Daoy (cell line): ENCODE data around the gene COA1. TPM values are rescaled to one million over a fixed set of nuclear protein-coding genes. Genes with fewer than 3 reads are reported as not detected.
"Not testable (repeated sequence)": the region's sequence is repeated elsewhere in the genome, so short reads cannot be mapped to it uniquely, and the experiment has no call there.

Experiments used
- DNase-seq: peaks from one replicate; pipeline ENCODE4 v3.0.0-alpha.2; 2015; ENCODE audit warnings: low read depth
- total RNA-seq: library from RNA; depleted of rRNA; stranded (reverse); fragments of >200 nt; shearing (Covaris generic); gene quantifications from 2 replicates; pipeline ENCODE4 v1.2.3, GENCODE V29; 2014

Gene COA1
- total RNA-seq, 1 experiment from 2014 or later, result 162 TPM

DNA sequence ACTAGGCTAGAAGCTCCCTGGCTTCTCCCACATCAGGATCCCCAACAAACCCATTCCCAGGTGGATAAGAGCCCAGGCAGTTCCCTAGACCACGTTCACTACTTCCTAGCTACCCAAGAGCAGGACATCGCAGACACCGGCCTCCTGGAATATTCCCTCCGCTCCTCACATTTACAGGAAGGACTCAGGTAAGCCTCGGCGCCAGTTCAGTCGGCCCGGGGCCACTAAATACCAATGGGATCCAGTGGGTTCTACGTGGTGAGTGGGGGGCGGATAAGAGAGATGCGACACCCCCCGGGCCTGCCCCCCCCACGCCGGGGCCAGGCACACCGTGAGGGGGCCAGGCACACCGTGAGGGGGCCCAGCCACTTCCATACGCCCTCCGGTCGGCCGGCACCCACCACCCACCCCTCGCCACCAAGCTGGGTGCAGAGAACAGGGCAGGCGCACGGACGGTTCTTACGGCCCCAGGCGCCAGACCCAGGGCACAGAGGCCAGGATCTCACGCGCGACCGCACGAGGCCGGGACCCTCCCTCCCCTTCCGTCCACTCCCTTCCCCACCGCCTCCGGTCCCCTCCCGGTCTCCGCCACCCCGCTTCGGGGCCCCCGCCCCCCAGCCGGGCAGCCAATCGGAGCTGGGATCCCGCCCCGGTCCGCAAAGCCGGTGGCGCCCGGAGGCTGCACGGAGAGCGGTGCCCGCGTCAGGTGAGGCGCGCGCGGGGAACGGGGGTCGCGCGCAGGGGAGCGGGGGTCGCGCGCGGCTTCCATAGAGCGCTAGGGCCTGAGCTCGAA, 28.9 kb upstream of the COA1 start, which contains the start of gene BLVRA:
BLVRA (plus strand) TSS at position 652 of the 793 bp plus-strand sequence. CDS start 12,479 bp downstream, outside the sequence.
- DNase-seq, result peak; percentile 80

DNA sequence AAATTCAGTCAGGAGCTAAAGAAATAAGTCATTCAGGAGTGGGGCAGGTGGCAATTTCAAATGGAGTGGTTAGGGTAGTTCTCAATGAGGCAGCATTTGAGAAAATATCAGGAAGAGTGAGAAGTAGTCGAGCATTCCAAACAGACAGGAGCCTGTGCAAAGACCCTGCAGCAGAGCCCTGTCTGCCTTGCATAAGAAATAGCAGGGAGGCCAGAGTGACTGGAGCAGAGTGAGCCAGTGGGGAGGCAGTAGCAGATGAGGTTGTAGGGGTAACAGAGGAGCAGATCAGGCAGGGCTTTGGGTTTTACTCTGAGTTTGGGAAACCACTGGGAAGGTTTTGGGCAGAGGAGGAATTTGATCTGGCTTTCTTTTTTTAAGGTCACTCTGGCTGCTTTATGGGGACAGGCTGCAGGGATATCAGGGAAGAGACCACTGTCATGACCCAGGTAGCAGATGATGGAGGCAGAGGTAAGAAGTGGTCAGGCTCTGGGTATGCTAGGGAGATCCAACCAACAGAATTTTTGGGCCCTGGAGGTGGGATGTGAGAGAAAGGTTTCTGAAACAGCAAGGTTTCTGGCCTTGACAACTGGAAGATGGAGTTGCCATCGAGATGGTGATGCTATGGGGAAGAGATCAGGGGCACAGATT, 27.9 kb upstream of the COA1 start:
- DNase-seq, result no peak

DNA sequence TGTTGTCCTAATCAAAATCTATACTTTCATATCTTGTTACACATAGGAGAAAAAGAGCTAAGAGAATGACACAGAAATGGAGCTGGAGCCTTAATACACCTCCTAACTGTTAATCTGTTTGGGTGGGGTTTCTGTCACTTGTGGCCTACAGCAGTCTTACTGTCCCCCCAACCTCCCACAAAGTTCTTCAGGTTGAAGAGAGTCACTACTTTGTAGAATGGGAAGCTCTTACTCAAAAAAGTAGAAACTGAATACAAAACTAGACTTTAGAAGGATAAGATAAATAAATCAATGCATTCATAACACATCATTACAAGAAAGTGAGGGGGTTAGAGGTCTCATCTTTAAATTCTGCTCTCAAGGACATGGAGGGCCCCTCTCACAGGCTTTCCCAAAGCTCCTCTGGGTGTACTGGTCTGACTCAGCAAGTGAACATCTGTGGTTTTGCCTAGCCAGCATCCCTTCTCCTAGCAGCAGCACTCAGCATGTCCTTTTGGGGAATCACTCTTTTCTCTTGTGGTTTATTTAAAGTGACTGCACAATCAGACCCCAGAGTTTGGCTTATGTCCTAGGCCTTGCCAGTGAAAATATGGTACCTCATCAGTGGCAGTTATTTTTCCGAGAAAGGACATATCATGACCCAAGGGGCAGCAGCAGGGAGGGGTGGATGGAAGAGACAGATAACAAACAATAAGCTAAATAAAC, 27.2 kb upstream of the COA1 start:
- DNase-seq, result peak; percentile 85

DNA sequence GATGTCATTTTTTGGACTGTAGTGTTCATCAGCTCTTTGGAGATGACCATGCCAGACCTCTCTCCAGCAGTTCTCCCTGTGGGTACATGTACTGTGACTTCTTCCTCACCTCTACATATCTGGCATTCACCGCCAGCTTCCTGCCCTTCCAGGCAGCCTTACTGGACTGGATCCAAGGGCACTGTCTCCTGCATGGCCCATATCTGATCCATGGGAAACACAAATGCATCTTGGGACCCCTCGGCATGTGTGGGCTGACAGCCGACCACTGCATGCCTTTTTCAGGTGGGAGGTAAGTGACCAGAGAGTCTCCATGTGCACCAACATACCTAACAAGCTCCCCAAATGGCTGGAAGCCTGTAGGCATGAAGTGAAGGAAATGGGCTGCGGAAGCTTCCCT, 25.3 kb upstream of the COA1 start:
- no peak for DNase-seq

DNA sequence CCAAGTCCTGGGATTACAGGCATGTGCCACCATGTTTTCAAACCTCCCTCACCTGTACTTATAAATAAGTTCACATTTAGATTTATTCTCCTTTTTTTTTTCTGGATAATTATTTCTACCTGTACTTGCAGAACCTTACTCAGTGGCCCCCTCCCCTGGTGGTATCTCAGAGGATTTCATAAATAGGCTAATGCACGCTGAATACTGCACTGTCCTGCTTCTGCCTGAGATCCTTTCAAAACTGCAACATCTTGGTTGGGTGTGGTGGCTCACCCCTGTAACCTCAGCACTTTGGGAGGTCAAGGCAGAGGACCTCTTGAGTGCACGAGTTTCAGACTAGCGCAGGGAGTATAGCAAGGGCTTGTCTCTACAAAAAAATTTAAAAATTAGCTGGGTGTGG, 24.5 kb upstream of the COA1 start:
- DNase-seq, result no peak

DNA sequence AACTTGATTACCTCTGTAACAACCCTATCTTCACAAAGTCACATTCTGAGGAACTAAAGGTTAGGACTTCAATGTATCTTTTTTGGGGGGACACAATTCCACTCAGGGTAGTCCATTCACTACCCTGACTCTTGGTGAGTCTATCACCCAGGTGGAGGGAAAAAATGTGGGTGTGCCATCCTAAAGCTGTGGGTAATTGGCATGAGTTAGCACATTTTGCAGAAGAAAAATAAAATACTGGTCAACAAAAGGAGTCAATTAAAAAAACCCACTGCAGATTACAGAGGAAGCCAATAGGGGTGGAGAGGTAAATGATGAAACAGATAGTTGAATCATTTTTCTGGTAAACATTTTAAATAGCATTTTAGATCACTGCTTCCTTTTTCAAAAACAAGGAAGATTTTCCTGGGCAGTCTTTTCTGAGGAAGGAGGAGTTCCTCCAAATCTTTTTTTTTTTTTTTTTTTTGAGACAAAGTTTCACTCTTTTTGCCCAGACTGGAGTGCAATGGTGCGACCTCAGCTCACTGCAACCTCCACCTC, 24.0 kb upstream of the COA1 start:
- DNase-seq, result no peak

DNA sequence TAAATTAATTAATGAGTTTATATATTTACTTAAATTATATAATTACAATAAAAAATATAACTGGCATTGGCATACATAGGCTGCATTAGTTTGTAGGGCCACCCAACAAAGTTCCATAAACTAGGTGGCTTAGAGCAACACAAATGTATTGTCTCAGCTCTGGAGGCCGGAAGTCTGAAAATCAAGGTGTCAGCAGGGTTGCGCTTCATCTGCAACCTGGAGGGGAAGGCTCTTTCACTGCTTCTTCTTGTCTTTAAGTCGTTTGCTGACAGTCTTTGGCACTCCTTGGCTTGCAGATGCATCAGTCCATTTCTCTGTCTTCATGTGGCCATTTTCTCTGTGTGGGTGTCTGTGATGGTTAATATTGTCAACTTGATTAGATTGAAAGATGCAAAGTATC, 23.1 kb upstream of the COA1 start:
- DNase-seq, result no peak

DNA sequence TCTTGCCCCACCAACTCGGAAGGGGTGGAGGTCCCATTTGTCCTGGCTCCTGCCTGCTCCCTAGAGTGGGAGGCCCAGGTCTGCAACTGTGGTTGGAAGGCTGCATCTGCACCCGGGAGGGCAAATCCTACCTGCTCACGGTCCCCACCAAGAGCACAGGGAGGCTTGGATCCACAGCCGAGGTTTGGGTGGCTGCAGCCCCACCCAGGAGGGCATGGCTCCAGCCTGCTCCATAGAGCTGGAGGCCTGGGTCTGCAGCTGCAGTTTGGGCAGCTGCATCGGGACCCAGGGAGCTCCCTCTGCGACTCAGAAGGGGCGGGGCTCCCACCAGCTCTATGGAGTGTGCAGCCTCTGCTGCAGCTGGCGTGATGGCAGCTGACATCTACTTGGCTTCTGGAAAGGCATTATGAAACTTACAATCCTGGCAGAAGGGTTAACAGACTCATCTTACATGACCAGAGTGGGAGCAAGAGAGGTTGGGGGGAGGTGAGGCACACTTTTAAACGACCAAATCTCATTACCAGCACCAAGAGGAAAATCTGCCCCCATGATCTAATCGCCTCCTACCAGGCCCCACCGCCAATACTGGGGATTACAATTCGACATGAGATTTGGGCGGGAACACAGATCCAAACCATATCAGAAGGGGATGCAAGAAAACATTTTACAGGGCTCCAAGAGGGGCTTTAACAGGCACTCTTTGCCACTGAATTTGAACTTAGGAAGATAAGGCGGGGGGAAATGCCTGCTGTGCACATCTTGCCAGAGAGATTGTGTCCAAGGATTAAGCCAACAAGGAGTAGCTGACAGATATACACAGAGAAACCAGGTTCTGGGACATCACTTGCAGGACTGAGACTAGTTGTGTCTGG, 20.9 kb upstream of the COA1 start:
- no peak for DNase-seq

DNA sequence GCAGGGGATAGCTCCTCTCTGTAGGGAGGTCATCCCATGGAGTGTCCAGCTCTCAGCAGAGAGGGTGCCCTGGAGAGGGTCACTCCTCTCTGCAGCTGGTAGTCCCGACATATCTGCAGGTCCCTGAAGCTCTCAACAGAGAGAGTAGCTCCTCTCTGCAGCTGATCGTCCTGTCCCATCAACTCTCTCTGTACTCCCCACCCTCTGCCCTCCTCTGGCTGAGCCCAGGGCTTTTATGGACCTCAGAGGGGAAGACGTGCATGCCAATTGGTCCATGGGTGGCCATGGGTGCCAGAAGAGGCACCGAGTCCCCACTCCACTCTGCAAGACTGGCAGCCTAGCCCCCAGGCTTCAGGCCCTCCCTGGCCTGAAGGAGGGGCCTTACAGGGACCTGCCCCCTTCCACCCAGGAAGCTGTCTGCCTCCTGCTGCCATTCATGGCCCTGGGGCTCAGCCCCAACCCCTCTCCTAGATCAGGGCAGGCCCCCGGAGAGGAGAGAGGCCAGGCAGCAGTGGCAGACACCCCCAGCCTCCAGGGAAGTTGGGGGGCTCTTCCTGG, 20.1 kb upstream of the COA1 start:
- no peak for DNase-seq

DNA sequence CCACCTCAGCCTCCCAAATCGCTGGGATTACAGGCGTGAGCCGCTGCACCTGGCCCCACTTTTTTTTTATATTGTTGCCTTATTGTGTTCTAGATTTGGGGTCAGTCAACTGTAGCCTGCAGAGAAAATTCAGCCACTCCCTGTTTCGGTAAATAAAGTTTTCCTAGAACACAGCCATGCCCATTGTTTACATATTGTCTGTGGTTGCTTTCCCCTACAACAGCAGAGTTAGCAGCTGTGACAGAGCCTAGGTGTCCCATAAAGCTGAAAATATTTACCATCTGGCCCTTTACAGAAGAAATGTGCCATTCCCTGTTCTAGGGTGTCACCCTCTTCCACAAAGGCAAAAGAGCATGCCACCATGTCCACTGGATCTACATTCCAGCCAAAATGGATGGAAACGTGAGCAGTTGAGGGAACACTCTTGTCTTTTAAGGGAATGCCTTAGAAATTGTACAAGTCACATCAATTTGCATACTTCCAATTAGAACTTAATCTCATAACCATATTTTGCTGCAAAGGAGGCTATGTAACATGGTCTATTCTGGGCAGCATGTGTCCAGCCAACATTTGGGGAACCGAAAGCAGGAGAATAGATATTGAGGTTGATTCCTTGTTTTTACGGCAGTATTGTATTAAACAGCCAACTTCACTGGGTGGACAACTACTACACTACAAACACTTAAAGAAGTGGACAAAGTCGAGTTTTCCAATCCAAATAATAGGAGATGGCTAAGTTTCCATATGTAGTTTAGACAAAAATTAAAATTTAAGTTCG, 18.2 kb upstream of the COA1 start:
- no peak for DNase-seq

DNA sequence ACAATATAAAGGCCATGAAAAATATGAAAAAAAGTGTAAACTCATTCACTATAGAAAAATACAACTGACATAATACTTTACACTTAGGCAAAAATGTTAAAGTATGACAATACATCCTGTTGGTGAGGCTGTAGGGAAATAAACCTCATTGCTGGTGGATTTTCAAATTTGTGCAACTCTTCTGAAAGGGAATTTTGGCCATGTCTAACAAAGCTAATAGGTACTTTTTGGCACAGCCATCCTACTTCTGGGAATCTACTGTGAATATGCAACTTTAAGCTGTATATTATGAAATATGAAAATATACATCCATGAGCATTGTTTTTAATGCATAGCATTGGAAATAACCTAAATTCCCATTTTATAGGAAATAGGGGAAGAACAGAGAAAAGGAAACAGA, 13.4 kb upstream of the COA1 start:
- DNase-seq, result no peak

DNA sequence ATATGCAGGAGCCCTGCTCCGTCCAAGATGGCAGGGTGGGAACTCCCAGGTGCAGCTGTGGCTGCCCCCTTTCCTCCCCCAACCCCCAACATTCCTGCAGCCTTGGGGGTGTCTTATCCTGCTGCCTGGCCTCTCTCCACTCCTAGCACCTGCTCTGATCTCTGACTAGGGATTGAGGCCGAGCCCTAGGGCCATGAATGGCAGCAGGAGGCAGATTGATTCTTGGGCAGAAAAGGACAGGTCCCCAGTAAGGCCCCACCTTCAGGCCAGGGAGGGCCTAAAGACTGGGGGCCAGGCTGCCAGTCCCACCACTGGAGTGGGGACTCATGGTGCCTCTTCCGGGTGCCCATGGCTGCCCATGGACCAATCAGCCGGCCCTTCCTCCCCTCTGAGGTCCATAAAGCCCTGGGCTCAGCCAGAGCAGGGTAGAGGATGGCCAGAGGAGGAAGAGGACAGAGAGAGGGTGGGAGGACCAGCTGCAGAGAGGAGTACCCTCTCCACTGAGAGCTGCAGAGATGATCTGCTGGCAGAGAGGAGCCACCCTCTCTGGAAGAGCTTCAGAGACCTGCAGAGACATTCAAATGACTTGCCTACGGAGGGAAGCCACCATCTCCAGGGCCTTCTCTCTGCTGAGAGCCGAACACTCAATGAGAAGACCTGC, 8.3 kb upstream of the COA1 start:
- no peak for DNase-seq

DNA sequence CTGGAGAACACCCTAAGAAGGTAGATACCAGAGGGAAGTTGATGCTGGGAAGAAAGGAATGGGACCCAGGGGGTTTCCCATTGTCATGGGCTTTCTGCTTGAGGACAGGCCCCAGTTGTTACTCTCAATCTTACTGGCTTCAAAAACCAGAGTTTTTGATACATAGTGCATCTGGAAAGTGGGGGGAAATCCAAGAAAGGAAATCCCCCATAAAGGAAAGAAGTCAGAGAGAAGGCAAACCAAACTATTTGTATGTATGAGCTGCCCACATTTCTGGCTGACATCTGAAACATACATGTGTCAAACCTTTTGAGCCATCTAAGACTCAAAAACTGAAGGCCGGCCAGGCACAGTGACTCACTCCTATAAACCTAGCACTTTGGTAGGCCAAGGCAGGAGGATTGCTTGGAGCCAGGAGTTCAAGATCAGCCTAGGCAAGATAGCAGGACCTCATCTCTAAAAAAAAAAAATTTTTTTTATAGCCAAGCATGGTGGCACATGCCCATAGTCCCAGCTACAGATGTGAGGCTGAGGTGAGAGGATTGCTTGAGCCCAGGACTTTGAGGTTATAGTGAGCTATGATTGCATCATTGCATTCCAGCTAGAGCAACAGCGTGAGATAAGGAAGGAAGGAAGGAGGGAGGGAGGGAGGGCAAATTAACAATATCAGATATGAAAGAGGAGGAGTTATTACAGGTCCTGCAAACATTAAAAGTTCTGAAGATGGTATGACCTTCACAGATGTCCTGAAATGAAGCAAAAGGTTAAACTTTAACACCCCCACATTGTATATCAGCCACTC, 6.7 kb upstream of the COA1 start:
- peak; percentile 57 for DNase-seq

DNA sequence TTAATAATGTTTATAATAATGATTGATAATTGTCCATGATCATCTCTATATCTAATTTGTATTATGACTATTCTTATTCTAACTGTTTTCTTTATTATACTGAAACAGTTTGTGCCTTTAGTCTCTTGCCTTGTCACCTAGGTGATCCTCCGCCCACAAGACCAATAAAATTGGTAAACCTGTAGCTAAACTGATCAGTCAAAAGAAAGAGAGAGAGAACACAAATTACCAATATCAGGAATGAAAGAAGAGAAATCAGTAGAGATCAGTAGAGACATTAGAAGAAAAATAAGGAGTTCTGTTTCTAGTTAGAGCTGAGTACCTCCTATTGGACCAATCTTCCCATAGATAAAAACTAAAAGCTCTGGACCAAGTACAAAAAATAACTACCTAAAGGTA, 6.1 kb upstream of the COA1 start:
- no peak for DNase-seq

DNA sequence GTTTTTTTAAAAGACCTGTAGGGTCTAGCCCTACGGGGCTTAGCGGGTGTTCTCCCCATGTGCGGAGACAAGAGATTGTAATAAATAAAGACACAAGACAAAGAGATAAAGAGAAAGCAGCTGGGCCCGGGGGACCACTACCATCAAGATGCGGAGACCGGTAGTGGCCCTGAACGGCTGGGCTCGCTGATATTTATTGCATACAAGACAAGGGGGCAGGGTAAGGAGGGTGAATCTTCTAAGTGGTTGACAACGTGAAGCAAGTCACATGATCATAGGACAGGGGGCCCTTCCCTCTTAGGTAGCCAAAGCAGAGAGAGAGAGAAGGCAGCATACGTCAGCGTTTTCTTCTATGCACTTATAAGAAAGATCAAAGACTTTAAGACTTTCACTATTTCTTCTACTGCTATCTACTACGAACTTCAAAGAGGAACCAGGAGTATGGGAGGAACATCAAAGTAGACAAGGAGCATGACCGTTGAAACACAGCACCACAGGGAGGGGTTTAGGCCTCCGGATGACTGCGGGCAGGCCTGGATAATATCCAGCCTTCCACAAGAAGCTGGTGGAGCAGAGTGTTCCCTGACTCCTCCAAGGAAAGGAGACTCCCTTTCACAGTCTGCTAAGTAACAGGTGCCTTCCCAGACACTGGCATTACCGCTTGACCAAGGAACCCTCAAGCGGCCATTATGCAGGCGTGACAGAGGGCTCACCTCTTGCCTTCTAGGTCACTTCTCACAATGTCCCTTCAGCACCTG, 5.4 kb upstream of the COA1 start:
- not testable (repeated sequence) for DNase-seq

DNA sequence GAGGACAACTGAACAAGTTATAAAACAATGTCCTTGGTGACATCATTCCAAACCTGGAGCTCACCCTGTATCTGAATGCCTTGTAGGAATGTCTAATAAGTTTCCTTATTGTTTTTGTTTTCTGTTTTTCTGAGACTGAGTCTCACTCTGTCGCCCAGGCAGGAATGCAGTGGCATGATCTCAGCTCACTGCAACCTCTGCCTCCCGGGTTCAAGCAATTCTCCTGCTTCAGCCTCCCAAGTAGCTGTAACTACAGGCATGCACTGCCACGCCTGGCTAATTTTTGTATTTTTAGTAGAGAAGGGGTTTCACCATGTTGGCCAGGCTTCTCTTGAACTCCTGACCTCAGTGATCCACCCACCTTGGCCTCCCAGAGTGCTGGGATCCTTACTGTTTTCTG, 2.2 kb upstream of the COA1 start:
- not testable (repeated sequence) for DNase-seq

DNA sequence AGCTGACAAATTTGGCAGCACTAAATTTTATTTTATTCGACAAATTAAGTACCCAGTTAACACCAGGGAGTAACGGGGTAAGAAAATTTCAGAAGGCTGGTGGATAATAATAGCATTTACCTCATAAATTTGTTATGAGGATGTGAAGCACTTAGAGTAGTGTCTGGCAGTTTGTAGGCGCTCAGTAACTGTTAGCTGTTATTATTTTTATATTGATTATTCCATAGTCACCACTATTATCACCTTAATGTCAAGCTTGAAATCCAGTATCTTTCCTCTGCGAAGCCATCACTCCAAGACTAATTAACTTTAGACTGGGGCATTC, 563 bp upstream of the COA1 start:
- no peak for DNase-seq

DNA sequence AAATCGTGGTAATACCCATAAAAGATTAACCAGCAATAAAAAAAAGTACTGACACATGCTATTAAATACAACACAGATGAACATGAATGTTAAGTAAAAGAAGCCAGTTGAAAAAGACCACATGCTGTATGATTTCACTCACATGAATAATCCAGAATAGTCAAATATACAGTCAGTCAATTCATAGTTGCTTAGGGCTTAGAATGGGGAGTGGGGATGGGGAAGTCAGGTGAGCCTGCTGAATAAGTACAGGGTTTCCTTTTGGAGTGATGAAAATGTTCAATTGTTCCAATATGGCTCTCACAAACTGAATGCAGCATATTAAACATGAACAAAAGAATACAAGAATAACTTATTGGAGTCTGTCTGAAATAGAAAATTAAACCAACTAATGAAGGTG, 1.8 kb downstream of the COA1 start:
- DNase-seq, result no peak
